Coronary artery (tissue), 2 donors: ENCODE data around the gene IRF1.
A peak's percentile ranks its signal among the peaks of the same experiment; 100 is the strongest.

ENCODE experiments used
- DNase-seq: peaks from one replicate; pipeline ENCODE4 v3.0.0-alpha.2; 2017; ENCODE audit warnings: low spot score
- H3K27ac ChIP-seq, 2 donors: fragments of 200-600 bp; sonication (generic); one replicate each; pipeline ENCODE4 v1.5.1; 2016 to 2019
- H3K4me3 ChIP-seq: fragments of 200-600 bp; sonication (generic); 2 replicates; pipeline ENCODE4 v1.5.1; 2016; ENCODE audit warnings: mild to moderate bottlenecking, moderate library complexity
- TF ChIP-seq, protein P1 (sequence below): fragments of 200-600 bp; sonication (generic); IDR thresholded peaks from one replicate; pipeline ENCODE4 v1.5.1; 2019; ENCODE audit warnings: antibody characterized with exemption

Gene IRF1

GRCh38 chr5:132480893-132481595 is 9.5 kb downstream of the IRF1 start:
- Histone ChIP-seq H3K27ac (no peak overlapping the region), H3K4me3 (no peak overlapping the region)
- no peak for DNase-seq
- TF ChIP-seq, protein P1, sequence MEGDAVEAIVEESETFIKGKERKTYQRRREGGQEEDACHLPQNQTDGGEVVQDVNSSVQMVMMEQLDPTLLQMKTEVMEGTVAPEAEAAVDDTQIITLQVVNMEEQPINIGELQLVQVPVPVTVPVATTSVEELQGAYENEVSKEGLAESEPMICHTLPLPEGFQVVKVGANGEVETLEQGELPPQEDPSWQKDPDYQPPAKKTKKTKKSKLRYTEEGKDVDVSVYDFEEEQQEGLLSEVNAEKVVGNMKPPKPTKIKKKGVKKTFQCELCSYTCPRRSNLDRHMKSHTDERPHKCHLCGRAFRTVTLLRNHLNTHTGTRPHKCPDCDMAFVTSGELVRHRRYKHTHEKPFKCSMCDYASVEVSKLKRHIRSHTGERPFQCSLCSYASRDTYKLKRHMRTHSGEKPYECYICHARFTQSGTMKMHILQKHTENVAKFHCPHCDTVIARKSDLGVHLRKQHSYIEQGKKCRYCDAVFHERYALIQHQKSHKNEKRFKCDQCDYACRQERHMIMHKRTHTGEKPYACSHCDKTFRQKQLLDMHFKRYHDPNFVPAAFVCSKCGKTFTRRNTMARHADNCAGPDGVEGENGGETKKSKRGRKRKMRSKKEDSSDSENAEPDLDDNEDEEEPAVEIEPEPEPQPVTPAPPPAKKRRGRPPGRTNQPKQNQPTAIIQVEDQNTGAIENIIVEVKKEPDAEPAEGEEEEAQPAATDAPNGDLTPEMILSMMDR: no peak

- H3K27ac ChIP-seq: no peak overlapping the region
- TF ChIP-seq, protein P1: no peak
- no peak for DNase-seq
- no peak overlapping the region for H3K4me3 ChIP-seq
Observed at GRCh38 chr5:132480546-132480892, 10.1 kb downstream of the IRF1 start.

GRCh38 chr5:132480042-132480441 is 10.5 kb downstream of the IRF1 start:
- Histone ChIP-seq H3K4me3 (no peak overlapping the region), H3K27ac (no peak overlapping the region)
- TF ChIP-seq, protein P1: no peak
- DNase-seq: no peak

- TF ChIP-seq, protein P1: no peak
- Histone ChIP-seq H3K4me3 (no peak overlapping the region), H3K27ac (peak overlapping the region in 1 of 2 donors; percentile 68)
- DNase-seq: no peak
Observed at GRCh38 chr5:132479111-132479951, 11.2 kb downstream of the IRF1 start.

- DNase-seq: no peak
- no peak overlapping the region for H3K4me3 ChIP-seq
- H3K27ac ChIP-seq: peak overlapping the region in 1 of 2 donors; percentile 68
- TF ChIP-seq, protein P1: no peak
Observed at GRCh38 chr5:132478366-132478871, 12.2 kb downstream of the IRF1 start.

GRCh38 chr5:132477784-132478365 is 12.7 kb downstream of the IRF1 start:
- DNase-seq: no peak
- no peak overlapping the region for H3K4me3 ChIP-seq
- TF ChIP-seq, protein P1: no peak
- peak overlapping the region; percentile 1 to 68 for H3K27ac ChIP-seq
